ENCODE results near the gene IQCB1.
"Not testable (repeated sequence)": the region's sequence is repeated elsewhere in the genome, so short reads cannot be mapped to it uniquely, and the experiment has no call there.

Gene IQCB1

GRCh38 chr3:121818578-121818977 lies 16.3 kb downstream of the IQCB1 start:
- H3K4me1 ChIP-seq (ENCODE audit: control insufficient read depth, insufficient read depth, low read length), result no peaks in the 10 kb centered on the region
- 92 to 94% methylated on average over 2 of the region's 2 CpGs for WGBS, 2 experiments
- no peak overlapping the region for H3K27ac ChIP-seq (ENCODE audit: insufficient read depth, low read depth, low read length, poor library complexity, severe bottlenecking)
- H3K9me3 ChIP-seq (ENCODE audit: control insufficient read depth, low read length), result peaks cover 4% of the 10 kb centered on the region
- no peak overlapping the region for H3K4me3 ChIP-seq (ENCODE audit: insufficient read depth, low read depth, low read length)
- peaks cover 15% of the 10 kb centered on the region for H3K36me3 ChIP-seq (ENCODE audit: control insufficient read depth, insufficient read depth, low read length)
- no peaks in the 10 kb centered on the region for H3K27me3 ChIP-seq (ENCODE audit: control insufficient read depth, insufficient read depth, low read length, poor library complexity, severe bottlenecking)

DNA sequence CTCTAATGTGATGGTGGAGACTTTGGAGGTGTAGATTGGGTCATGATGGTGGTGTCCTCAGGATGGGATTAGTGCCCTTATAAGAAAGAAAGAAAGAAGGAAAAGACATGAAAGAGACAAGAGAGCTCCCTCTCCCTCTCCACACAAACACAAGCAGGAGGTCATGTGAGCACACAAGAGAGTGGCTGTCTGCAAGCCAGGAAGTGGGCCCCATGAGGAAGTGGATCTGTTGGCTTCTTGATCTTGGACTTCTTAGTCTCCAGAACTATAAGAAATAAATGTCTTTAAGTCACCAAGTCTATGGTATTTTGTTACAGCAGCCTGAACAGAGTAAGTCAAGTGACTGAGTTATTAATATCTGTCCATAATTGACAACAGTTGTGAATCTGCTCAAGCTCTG lies 17.1 kb downstream of the IQCB1 start:
- H3K36me3 ChIP-seq (ENCODE audit: control insufficient read depth, insufficient read depth, low read length), result peaks cover 15% of the 10 kb centered on the region
- no peaks in the 10 kb centered on the region for H3K27me3 ChIP-seq (ENCODE audit: control insufficient read depth, insufficient read depth, low read length, poor library complexity, severe bottlenecking)
- no peak overlapping the region for H3K27ac ChIP-seq (ENCODE audit: insufficient read depth, low read depth, low read length, poor library complexity, severe bottlenecking)
- no peaks in the 10 kb centered on the region for H3K9me3 ChIP-seq (ENCODE audit: control insufficient read depth, low read length)
- no peak overlapping the region for H3K4me3 ChIP-seq (ENCODE audit: insufficient read depth, low read depth, low read length)
- H3K4me1 ChIP-seq (ENCODE audit: control insufficient read depth, insufficient read depth, low read length), result no peaks in the 10 kb centered on the region

- Histone ChIP-seq H3K27ac (ENCODE audit: insufficient read depth, low read depth, low read length, poor library complexity, severe bottlenecking) (no peak overlapping the region), H3K9me3 (ENCODE audit: control insufficient read depth, low read length) (no peaks in the 10 kb centered on the region), H3K36me3 (ENCODE audit: control insufficient read depth, insufficient read depth, low read length) (no peaks in the 10 kb centered on the region), H3K4me3 (ENCODE audit: insufficient read depth, low read depth, low read length) (no peak overlapping the region), H3K4me1 (ENCODE audit: control insufficient read depth, insufficient read depth, low read length) (no peaks in the 10 kb centered on the region), H3K27me3 (ENCODE audit: control insufficient read depth, insufficient read depth, low read length, poor library complexity, severe bottlenecking) (no peaks in the 10 kb centered on the region)
- 0% methylated on average over 1 of the region's 1 CpG for WGBS, 2 experiments
These were observed 25.6 kb downstream of the IQCB1 start for GRCh38 chr3:121809249-121809648.

DNA sequence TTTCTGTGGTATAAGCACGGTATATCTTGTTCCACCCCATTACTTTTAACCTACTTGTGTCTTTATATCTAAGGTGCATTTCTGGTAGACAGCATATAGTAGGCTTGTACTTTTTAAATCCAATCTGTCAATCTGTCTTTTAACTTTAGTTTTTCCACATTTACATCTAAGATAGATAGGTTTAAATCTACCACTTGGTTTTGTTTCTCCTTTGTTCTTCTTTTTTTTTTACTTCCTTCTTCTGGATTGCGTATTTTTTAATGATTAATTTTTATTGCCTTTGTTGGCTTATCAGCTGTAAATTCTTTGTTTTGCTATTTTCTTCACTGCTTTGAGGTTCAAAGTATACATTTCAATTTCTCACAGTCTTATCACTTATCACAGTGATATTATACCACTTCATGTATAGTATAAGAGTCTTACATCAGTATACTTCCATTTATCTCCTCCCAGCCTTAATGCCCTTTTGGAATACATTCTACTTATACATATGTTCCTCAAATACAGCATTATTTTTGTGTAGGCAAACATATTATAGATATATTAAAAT lies 31.0 kb downstream of the IQCB1 start:
- Histone ChIP-seq H3K4me3 (ENCODE audit: insufficient read depth, low read depth, low read length) (no peak overlapping the region), H3K4me1 (ENCODE audit: control insufficient read depth, insufficient read depth, low read length) (no peaks in the 10 kb centered on the region), H3K27ac (ENCODE audit: insufficient read depth, low read depth, low read length, poor library complexity, severe bottlenecking) (no peak overlapping the region), H3K36me3 (ENCODE audit: control insufficient read depth, insufficient read depth, low read length) (no peaks in the 10 kb centered on the region), H3K27me3 (ENCODE audit: control insufficient read depth, insufficient read depth, low read length, poor library complexity, severe bottlenecking) (no peaks in the 10 kb centered on the region), H3K9me3 (ENCODE audit: control insufficient read depth, low read length) (no peaks in the 10 kb centered on the region)
- WGBS, 2 experiments, result 89% methylated on average over 1 of the region's 2 CpGs; no CpG with 5 or more reads in 1 of the 2 experiments

- Histone ChIP-seq H3K27ac (ENCODE audit: insufficient read depth, low read depth, low read length, poor library complexity, severe bottlenecking) (no peak overlapping the region), H3K9me3 (ENCODE audit: control insufficient read depth, low read length) (no peaks in the 10 kb centered on the region), H3K36me3 (ENCODE audit: control insufficient read depth, insufficient read depth, low read length) (no peaks in the 10 kb centered on the region), H3K27me3 (ENCODE audit: control insufficient read depth, insufficient read depth, low read length, poor library complexity, severe bottlenecking) (no peaks in the 10 kb centered on the region), H3K4me3 (ENCODE audit: insufficient read depth, low read depth, low read length) (no peak overlapping the region), H3K4me1 (ENCODE audit: control insufficient read depth, insufficient read depth, low read length) (no peaks in the 10 kb centered on the region)
These were observed 34.0 kb downstream of the IQCB1 start for GRCh38 chr3:121800906-121801305.

DNA sequence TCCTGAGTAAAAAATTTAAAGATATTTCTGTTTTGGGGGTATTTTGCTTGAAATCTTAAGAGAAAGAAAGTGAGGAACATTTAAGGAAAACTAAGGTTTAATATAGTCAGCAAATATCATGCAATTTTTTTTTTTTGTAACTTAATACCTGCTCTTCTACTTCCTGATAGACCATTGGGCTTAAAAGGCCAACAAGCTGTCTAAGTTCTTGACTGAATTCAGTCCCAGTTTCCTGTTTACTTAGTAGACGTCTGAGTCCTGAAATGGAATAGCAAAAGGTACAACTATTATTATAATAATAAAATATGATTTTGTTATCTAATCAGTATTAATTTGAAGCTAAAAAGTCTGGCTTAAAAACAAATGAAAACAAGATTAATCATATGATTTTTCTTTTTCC lies 37.9 kb downstream of the IQCB1 start:
- Histone ChIP-seq H3K27ac (ENCODE audit: insufficient read depth, low read depth, low read length, poor library complexity, severe bottlenecking) (no peak overlapping the region), H3K4me3 (ENCODE audit: insufficient read depth, low read depth, low read length) (no peak overlapping the region), H3K9me3 (ENCODE audit: control insufficient read depth, low read length) (no peaks in the 10 kb centered on the region), H3K27me3 (ENCODE audit: control insufficient read depth, insufficient read depth, low read length, poor library complexity, severe bottlenecking) (no peaks in the 10 kb centered on the region), H3K36me3 (ENCODE audit: control insufficient read depth, insufficient read depth, low read length) (peaks cover 4% of the 10 kb centered on the region), H3K4me1 (ENCODE audit: control insufficient read depth, insufficient read depth, low read length) (no peaks in the 10 kb centered on the region)
- no CpG with 5 or more reads among the region's 1 CpG for WGBS, 2 experiments

DNA sequence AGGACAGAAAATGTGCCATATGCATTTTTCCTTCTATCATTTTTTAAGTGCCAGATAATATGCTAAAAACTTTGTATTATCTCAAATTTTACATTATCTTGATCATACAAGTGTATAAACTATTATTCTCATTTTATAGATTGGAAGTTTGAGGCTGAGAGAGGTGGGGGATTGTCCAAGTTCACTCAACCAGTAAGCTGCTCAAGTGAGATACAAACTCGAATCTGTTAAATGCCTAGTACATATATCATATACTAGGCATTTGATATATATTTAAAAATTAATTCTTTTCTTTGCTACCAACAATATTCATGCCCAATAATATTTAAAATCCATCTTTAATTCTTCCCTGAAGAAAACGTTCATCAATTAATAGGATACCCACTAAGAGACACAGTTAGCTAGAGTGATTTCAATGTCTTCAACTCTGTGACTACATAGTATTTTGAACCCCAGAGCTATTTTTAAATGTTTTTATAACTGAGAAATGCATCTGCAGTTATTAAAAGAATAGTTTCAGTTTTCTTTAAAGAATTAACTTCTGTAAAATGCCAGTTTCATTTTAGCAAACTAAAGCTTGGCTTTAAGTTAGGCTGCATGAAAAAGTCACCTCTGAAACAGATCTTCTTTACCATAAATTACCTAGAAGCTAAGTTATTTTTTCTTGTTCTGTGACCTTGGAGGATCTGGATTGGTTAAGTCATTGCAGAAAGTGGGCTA lies 40.4 kb downstream of the IQCB1 start:
- Histone ChIP-seq H3K27ac (ENCODE audit: insufficient read depth, low read depth, low read length, poor library complexity, severe bottlenecking) (no peak overlapping the region), H3K36me3 (ENCODE audit: control insufficient read depth, insufficient read depth, low read length) (peaks cover 4% of the 10 kb centered on the region), H3K4me1 (ENCODE audit: control insufficient read depth, insufficient read depth, low read length) (no peaks in the 10 kb centered on the region), H3K9me3 (ENCODE audit: control insufficient read depth, low read length) (no peaks in the 10 kb centered on the region), H3K4me3 (ENCODE audit: insufficient read depth, low read depth, low read length) (no peak overlapping the region), H3K27me3 (ENCODE audit: control insufficient read depth, insufficient read depth, low read length, poor library complexity, severe bottlenecking) (no peaks in the 10 kb centered on the region)
- WGBS, 2 experiments, result 86 to 91% methylated on average over 1 of the region's 2 CpGs

GRCh38 chr3:121793078-121793477 lies 41.8 kb downstream of the IQCB1 start:
- Histone ChIP-seq H3K9me3 (ENCODE audit: control insufficient read depth, low read length) (no peaks in the 10 kb centered on the region), H3K4me3 (ENCODE audit: insufficient read depth, low read depth, low read length) (no peak overlapping the region), H3K36me3 (ENCODE audit: control insufficient read depth, insufficient read depth, low read length) (peaks cover 7% of the 10 kb centered on the region), H3K27ac (ENCODE audit: insufficient read depth, low read depth, low read length, poor library complexity, severe bottlenecking) (no peak overlapping the region), H3K27me3 (ENCODE audit: control insufficient read depth, insufficient read depth, low read length, poor library complexity, severe bottlenecking) (no peaks in the 10 kb centered on the region), H3K4me1 (ENCODE audit: control insufficient read depth, insufficient read depth, low read length) (no peaks in the 10 kb centered on the region)
- 93% methylated on average over 3 of the region's 3 CpGs for WGBS, 2 experiments

DNA sequence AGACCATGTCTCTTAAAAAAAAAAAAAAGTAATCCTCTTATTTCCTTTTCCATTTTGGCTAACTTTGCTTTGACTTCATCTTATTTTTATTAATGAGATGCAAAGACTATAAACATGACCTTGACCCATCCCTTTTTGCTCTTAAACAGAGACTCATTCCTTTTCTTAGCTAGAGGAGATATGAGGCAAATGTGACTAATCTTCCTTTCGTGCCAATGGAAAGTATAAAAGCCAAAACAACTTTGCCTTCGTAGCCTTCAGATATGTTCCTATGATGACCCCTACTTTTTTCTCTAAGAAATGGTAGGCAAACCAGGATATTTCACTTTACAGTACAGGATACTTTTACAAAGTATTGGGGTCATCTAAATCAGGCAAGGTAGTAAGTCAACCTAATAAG lies 48.4 kb downstream of the IQCB1 start:
- no peak overlapping the region for H3K27ac ChIP-seq (ENCODE audit: insufficient read depth, low read depth, low read length, poor library complexity, severe bottlenecking)
- no peaks in the 10 kb centered on the region for H3K9me3 ChIP-seq (ENCODE audit: control insufficient read depth, low read length)
- H3K4me3 ChIP-seq (ENCODE audit: insufficient read depth, low read depth, low read length), result no peak overlapping the region
- peaks cover 17% of the 10 kb centered on the region for H3K36me3 ChIP-seq (ENCODE audit: control insufficient read depth, insufficient read depth, low read length)
- H3K4me1 ChIP-seq (ENCODE audit: control insufficient read depth, insufficient read depth, low read length), result no peaks in the 10 kb centered on the region
- WGBS, 2 experiments, result 96 to 100% methylated on average over 2 of the region's 2 CpGs
- no peaks in the 10 kb centered on the region for H3K27me3 ChIP-seq (ENCODE audit: control insufficient read depth, insufficient read depth, low read length, poor library complexity, severe bottlenecking)

DNA sequence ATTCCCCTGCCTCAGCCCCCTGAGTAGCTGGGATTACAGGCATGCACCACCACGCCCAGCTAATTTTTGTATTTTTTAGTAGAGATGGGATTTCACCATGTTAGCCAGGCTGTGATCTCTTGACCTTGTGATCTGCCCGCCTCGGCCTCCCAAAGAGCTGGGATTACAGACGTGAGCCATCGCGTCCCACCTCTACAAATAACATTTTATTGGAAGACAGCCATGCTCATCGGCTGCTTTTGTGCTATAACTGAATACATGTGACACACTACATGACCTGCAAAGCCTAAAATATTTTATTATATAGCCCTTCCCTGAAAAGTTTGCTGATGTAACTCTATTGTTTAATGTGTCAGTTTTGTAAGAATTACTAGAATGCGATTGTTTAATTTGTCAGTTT lies 52.1 kb downstream of the IQCB1 start:
- not testable (repeated sequence) for H3K27ac ChIP-seq (ENCODE audit: insufficient read depth, low read depth, low read length, poor library complexity, severe bottlenecking); H3K27me3 ChIP-seq (ENCODE audit: control insufficient read depth, insufficient read depth, low read length, poor library complexity, severe bottlenecking); H3K4me3 ChIP-seq (ENCODE audit: insufficient read depth, low read depth, low read length); H3K9me3 ChIP-seq (ENCODE audit: control insufficient read depth, low read length); H3K4me1 ChIP-seq (ENCODE audit: control insufficient read depth, insufficient read depth, low read length)
- peaks cover 27% of the 10 kb centered on the region for H3K36me3 ChIP-seq (ENCODE audit: control insufficient read depth, insufficient read depth, low read length)
- WGBS, 2 experiments, result 76 to 80% methylated on average over 7 of the region's 8 CpGs

All from ectodermal cell (in vitro differentiated cells).